ENCODE results near the gene DEFB118. TPM values are rescaled to one million over a fixed set of nuclear protein-coding genes. Genes with fewer than 3 reads are reported as not detected.

DEFB118 gene
- total RNA-seq, 1 experiment from 2014 or later, result not detected

DNA sequence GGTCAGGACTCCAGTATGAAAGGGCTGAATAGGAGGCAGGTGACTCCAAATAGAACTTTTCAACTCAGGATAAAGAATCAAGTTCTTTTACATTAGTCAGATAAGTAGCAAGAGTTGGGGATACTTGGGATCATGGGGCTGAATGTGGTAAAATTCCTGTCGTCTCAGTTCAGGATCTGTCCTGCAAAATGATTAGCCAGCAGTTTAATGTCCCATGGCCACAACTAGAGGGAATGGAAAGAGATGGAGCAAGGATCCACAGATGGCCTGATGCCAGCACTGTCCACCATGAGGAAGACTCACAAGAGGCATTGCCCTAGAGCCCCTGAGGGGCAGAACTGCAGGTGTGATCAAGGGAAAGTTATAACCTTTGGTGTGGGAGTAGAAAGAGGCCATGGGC, 35.5 kb downstream of the DEFB118 start:
- Histone ChIP-seq H3K27me3 (ENCODE audit: insufficient read depth, low read length) (peaks cover 23% of the 10 kb centered on the region), H3K79me2 (ENCODE audit: insufficient read depth, low read length) (no peaks in the 10 kb centered on the region), H3K4me3 (replicated peaks in 1 of 2; ENCODE audit: low read depth in 1 of 2, low read length in 2 of 2) (no peak overlapping the region), H4K20me1 (ENCODE audit: insufficient read depth) (no peaks in the 10 kb centered on the region), H3K36me3 (ENCODE audit: control insufficient read depth in 1 of 2, insufficient read depth in 2 of 2, low read length in 2 of 2) (no peaks in the 10 kb centered on the region), H3K4me2 (ENCODE audit: low read length) (no peak overlapping the region), H3K4me1 (ENCODE audit: control insufficient read depth in 1 of 2, insufficient read depth in 2 of 2, low read length in 2 of 2) (no peaks in the 10 kb centered on the region), H3K9me2 (ENCODE audit: insufficient read depth) (no peaks in the 10 kb centered on the region), H3K9me3 (ENCODE audit: control insufficient read depth in 1 of 2, insufficient read depth in 1 of 2, low read depth in 1 of 2, low read length in 2 of 2) (no peaks in the 10 kb centered on the region), H3K27ac (ENCODE audit: low read depth, low read length) (no peak overlapping the region), H3K9ac (ENCODE audit: low read length) (no peak overlapping the region), H2AFZ (ENCODE audit: low read depth, low read length, poor library complexity, severe bottlenecking) (no peak overlapping the region)
- ChIA-PET RAD21 (ENCODE audit: low non-redundant PET in 1 of 2, low total read pairs in 2 of 2, uncharacterized antibody in 2 of 2, unreplicated experiment in 2 of 2) (no interaction called here), CTCF (no interaction called here), POLR2A (no interaction called here)
- TF ChIP-seq, protein P1, sequence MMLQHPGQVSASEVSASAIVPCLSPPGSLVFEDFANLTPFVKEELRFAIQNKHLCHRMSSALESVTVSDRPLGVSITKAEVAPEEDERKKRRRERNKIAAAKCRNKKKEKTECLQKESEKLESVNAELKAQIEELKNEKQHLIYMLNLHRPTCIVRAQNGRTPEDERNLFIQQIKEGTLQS (IDR thresholded peaks at IDR 0.05), result no peak
- no peak for TF ChIP-seq SRF (IDR thresholded peaks at IDR 0.05; ENCODE audit: low read depth)
- ATAC-seq, result no peak
- DNase-seq (ENCODE audit: low read depth, low spot score), result no peak
- intact Hi-C loops (cut with micrococcal nuclease), result no loop called here
- no TSS peak for BruUV-seq (replicated peaks)

DNA sequence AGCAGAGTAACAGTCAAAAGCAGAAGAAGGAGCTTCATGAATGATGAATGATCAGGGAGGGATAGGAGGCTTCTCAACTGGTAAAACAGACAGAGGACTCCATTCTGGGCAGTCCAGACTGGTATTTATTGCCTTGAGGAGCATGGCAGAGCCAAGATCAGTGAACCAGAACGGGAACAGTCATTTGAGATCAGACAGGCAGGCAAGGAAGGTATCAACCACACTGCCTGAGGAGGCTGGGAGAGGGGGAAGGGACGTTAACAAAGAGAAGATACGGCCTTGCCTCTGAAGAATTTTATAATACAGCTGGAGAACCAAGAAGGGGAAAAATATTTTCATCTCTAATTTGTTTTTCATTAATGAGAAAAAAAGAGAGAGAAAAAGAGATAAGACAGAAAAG, 37.7 kb downstream of the DEFB118 start, which contains the start of gene DEFB121:
DEFB121 (minus strand) TSS at position 101 of the 400 bp plus-strand sequence; CDS start at position 38, 63 bp downstream.
- no peak for DNase-seq (ENCODE audit: low read depth, low spot score)
- H3K9me3 ChIP-seq (ENCODE audit: control insufficient read depth in 1 of 2, insufficient read depth in 1 of 2, low read depth in 1 of 2, low read length in 2 of 2), result no peaks in the 10 kb centered on the region
- POLR2A ChIA-PET, result no interaction called here
- no peaks in the 10 kb centered on the region for H3K4me1 ChIP-seq (ENCODE audit: control insufficient read depth in 1 of 2, insufficient read depth in 2 of 2, low read length in 2 of 2)
- H4K20me1 ChIP-seq (ENCODE audit: insufficient read depth), result no peaks in the 10 kb centered on the region
- RAD21 ChIA-PET (ENCODE audit: low non-redundant PET in 1 of 2, low total read pairs in 2 of 2, uncharacterized antibody in 2 of 2, unreplicated experiment in 2 of 2), result no interaction called here
- H3K79me2 ChIP-seq (ENCODE audit: insufficient read depth, low read length), result no peaks in the 10 kb centered on the region
- BruUV-seq (replicated peaks), result no TSS peak
- H3K9me2 ChIP-seq (ENCODE audit: insufficient read depth), result no peaks in the 10 kb centered on the region
- H3K27me3 ChIP-seq (ENCODE audit: insufficient read depth, low read length), result peaks cover 30% of the 10 kb centered on the region
- H2AFZ ChIP-seq (ENCODE audit: low read depth, low read length, poor library complexity, severe bottlenecking), result no peak within 1 kb of the TSS
- CTCF ChIA-PET, result no interaction called here
- intact Hi-C loops (cut with micrococcal nuclease), result no loop called here
- ATAC-seq, result no peak
- no peak within 1 kb of the TSS for H3K27ac ChIP-seq (ENCODE audit: low read depth, low read length)
- H3K4me3 ChIP-seq (replicated peaks in 1 of 2; ENCODE audit: low read depth in 1 of 2, low read length in 2 of 2), result no peak within 1 kb of the TSS
- no peak within 1 kb of the TSS for H3K9ac ChIP-seq (ENCODE audit: low read length)
- no peak within 1 kb of the TSS for H3K4me2 ChIP-seq (ENCODE audit: low read length)
- no peak for TF ChIP-seq JUND (IDR thresholded peaks at IDR 0.05)
- no peaks in the 10 kb centered on the region for H3K36me3 ChIP-seq (ENCODE audit: control insufficient read depth in 1 of 2, insufficient read depth in 2 of 2, low read length in 2 of 2)

DNA sequence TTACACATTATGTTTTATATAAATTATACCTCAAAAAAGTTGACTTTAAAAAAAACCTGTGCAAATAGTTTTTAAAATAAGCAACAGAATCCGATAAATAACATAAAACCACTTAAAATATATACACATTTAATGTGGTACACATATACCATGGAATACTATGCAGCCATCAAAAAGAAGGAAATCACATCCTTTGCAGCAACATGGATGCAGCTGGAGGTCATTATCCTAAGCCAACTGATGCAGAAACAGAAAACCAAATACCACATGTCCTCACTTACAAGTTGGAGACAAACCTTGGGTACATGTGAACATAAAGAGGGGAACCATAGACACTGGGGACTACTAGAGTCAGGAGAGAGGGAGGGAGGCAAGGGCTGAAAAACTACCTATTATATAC, 41.6 kb downstream of the DEFB118 start:
- Histone ChIP-seq H4K20me1 (ENCODE audit: insufficient read depth) (no peaks in the 10 kb centered on the region), H3K27ac (ENCODE audit: low read depth, low read length) (no peak overlapping the region), H3K4me1 (ENCODE audit: control insufficient read depth in 1 of 2, insufficient read depth in 2 of 2, low read length in 2 of 2) (no peaks in the 10 kb centered on the region), H3K4me2 (ENCODE audit: low read length) (no peak overlapping the region), H2AFZ (ENCODE audit: low read depth, low read length, poor library complexity, severe bottlenecking) (no peak overlapping the region), H3K9me3 (ENCODE audit: control insufficient read depth in 1 of 2, insufficient read depth in 1 of 2, low read depth in 1 of 2, low read length in 2 of 2) (no peaks in the 10 kb centered on the region), H3K4me3 (replicated peaks in 1 of 2; ENCODE audit: low read depth in 1 of 2, low read length in 2 of 2) (no peak overlapping the region), H3K9ac (ENCODE audit: low read length) (no peak overlapping the region), H3K27me3 (ENCODE audit: insufficient read depth, low read length) (peaks cover 21% of the 10 kb centered on the region; the same call in 1 of the 2 replicates), H3K79me2 (ENCODE audit: insufficient read depth, low read length) (no peaks in the 10 kb centered on the region), H3K9me2 (ENCODE audit: insufficient read depth) (no peaks in the 10 kb centered on the region), H3K36me3 (ENCODE audit: control insufficient read depth in 1 of 2, insufficient read depth in 2 of 2, low read length in 2 of 2) (no peaks in the 10 kb centered on the region)
- CTCF ChIA-PET, result no interaction called here
- DNase-seq (ENCODE audit: low read depth, low spot score), result no peak
- intact Hi-C loops (cut with micrococcal nuclease), result no loop called here
- POLR2A ChIA-PET, result no interaction called here
- ATAC-seq, result no peak
- RAD21 ChIA-PET (ENCODE audit: low non-redundant PET in 1 of 2, low total read pairs in 2 of 2, uncharacterized antibody in 2 of 2, unreplicated experiment in 2 of 2), result no interaction called here
- no TSS peak for BruUV-seq (replicated peaks)
- no peak for TF ChIP-seq FOSL1 (IDR thresholded peaks at IDR 0.05; ENCODE audit: low read depth)
- TF ChIP-seq SP1 (IDR thresholded peaks at IDR 0.05; ENCODE audit: low read depth), result no peak
- no peak for TF ChIP-seq YY1 (IDR thresholded peaks at IDR 0.05; ENCODE audit: extremely low read depth, insufficient replicate concordance, low read depth, low read length)
- no peak for TF ChIP-seq JUND (IDR thresholded peaks at IDR 0.05)
- TF ChIP-seq ELF1 (IDR thresholded peaks at IDR 0.05; ENCODE audit: borderline replicate concordance, low read depth), result no peak
- TF ChIP-seq SRF (IDR thresholded peaks at IDR 0.05; ENCODE audit: low read depth), result no peak
- TF ChIP-seq POLR2A (IDR thresholded peaks at IDR 0.05; ENCODE audit: borderline replicate concordance, extremely low read depth, insufficient read depth, insufficient read length), result no peak
- no peak for TF ChIP-seq CEBPB (IDR thresholded peaks at IDR 0.05; ENCODE audit: low read depth)
- no peak for TF ChIP-seq EGR1 (IDR thresholded peaks at IDR 0.05; ENCODE audit: low read depth)
- no peak for TF ChIP-seq RAD21 (IDR thresholded peaks at IDR 0.05; ENCODE audit: low read depth)
- TF ChIP-seq EZH2 (IDR thresholded peaks at IDR 0.05), result no peak
- TF ChIP-seq, protein P1 (IDR thresholded peaks at IDR 0.05), result no peak
- TF ChIP-seq CBX3 (IDR thresholded peaks at IDR 0.05; ENCODE audit: low read depth), result no peak
